Measurements from ENCODE around the gene ITPR3. TPM values are rescaled to one million over a fixed set of nuclear protein-coding genes. Genes with fewer than 3 reads are reported as not detected.

ITPR3 gene
- total RNA-seq, result 88.6 TPM

- DNase-seq (ENCODE audit: low spot score) (peak; percentile 78), ATAC-seq (peak; percentile 54)
- intact Hi-C loops (cut with DNase I), result no loop called here
These were observed at the start of gene ITPR3 for GRCh38 chr6:33620856-33621710. Gene ITPR3, plus strand, starts transcription at chr6:33621322. Its CDS starts 281 bp downstream, at chr6:33621603.

GRCh38 chr6:33571637-33572316 lies 49.3 kb upstream of the ITPR3 start:
- peak; percentile 24 for ATAC-seq
- no peak for DNase-seq (ENCODE audit: low spot score)
- intact Hi-C loops (cut with DNase I), result loop anchor here (10.0 kb wide), 1 partner anchor 117 kb away; the partner anchor contains the start of gene ZBTB9

- no peak for DNase-seq (ENCODE audit: low spot score)
- ATAC-seq, result no peak
- intact Hi-C loops (cut with DNase I), result loop anchor here (10.0 kb wide), 1 partner anchor 120 kb away; the partner anchor contains the start of gene ZBTB9
These were observed 45.9 kb upstream of the ITPR3 start for GRCh38 chr6:33575211-33575610.

GRCh38 chr6:33576668-33577067 lies 44.5 kb upstream of the ITPR3 start:
- DNase-seq (ENCODE audit: low spot score), result no peak
- no peak for ATAC-seq
- intact Hi-C loops (cut with DNase I), result loop anchor here (10.0 kb wide), 1 partner anchor 122 kb away; the partner anchor contains the start of gene ZBTB9

GRCh38 chr6:33577106-33577535 lies 44.0 kb upstream of the ITPR3 start:
- ATAC-seq, result peak; percentile 21
- intact Hi-C loops (cut with DNase I), result loop anchor here (10.0 kb wide), 1 partner anchor 122 kb away; the partner anchor contains the start of gene ZBTB9

GRCh38 chr6:33577718-33578117 lies 43.4 kb upstream of the ITPR3 start:
- no peak for ATAC-seq
- intact Hi-C loops (cut with DNase I), result loop anchor here (10.0 kb wide), 1 partner anchor 123 kb away; the partner anchor contains the start of gene ZBTB9
- no peak for DNase-seq (ENCODE audit: low spot score)

More at GRCh38 chr6:33577106-33577535, 44.0 kb upstream of the ITPR3 start:
- DNase-seq (ENCODE audit: low spot score), result no peak

- ATAC-seq, result no peak
- intact Hi-C loops (cut with DNase I), result loop anchor here (10.0 kb wide), 1 partner anchor 123 kb away; the partner anchor contains the start of gene ZBTB9
- DNase-seq (ENCODE audit: low spot score), result no peak
These were observed 43.0 kb upstream of the ITPR3 start for GRCh38 chr6:33578164-33578563.

- intact Hi-C loops (cut with DNase I), result loop anchor here (10.0 kb wide), 1 partner anchor 124 kb away; the partner anchor contains the start of gene ZBTB9
- DNase-seq (ENCODE audit: low spot score), result no peak
These were observed 42.5 kb upstream of the ITPR3 start for GRCh38 chr6:33578588-33579011.

GRCh38 chr6:33579828-33580714 lies 41.1 kb upstream of the ITPR3 start, which contains the start of gene BAK1:
Gene BAK1, minus strand, starts transcription at chr6:33580276. Its CDS starts 2,672 bp downstream, at chr6:33577604.
- DNase-seq (ENCODE audit: low spot score) (peak; percentile 92), ATAC-seq (peak; percentile 96)
- intact Hi-C loops (cut with DNase I), result loop anchor here (10.0 kb wide), 1 partner anchor 125 kb away; the partner anchor contains the start of gene ZBTB9

More at GRCh38 chr6:33578588-33579011, 42.5 kb upstream of the ITPR3 start:
- no peak for ATAC-seq

GRCh38 chr6:33581186-33581585 lies 39.9 kb upstream of the ITPR3 start:
- intact Hi-C loops (cut with DNase I), result no loop called here
- peak; percentile 58 for DNase-seq (ENCODE audit: low spot score)

GRCh38 chr6:33583591-33584155 lies 37.4 kb upstream of the ITPR3 start:
- DNase-seq (ENCODE audit: low spot score), result no peak
- intact Hi-C loops (cut with DNase I), result no loop called here
- no peak for ATAC-seq

More at GRCh38 chr6:33581186-33581585, 39.9 kb upstream of the ITPR3 start:
- no peak for ATAC-seq

GRCh38 chr6:33584700-33585402 lies 36.3 kb upstream of the ITPR3 start:
- ATAC-seq, result no peak
- intact Hi-C loops (cut with DNase I), result loop anchor here (5.0 kb wide), 1 partner anchor 112 kb away; no protein-coding TSS in a partner anchor
- peak; percentile 56 for DNase-seq (ENCODE audit: low spot score)

GRCh38 chr6:33585403-33586107 lies 35.6 kb upstream of the ITPR3 start:
- ATAC-seq (peak; percentile 64), DNase-seq (ENCODE audit: low spot score) (peak; percentile 89)
- intact Hi-C loops (cut with DNase I), result loop anchor here (5.0 kb wide), 1 partner anchor 112 kb away; no protein-coding TSS in a partner anchor

GRCh38 chr6:33586108-33586640 lies 34.9 kb upstream of the ITPR3 start:
- DNase-seq (ENCODE audit: low spot score), result no peak
- ATAC-seq, result no peak

GRCh38 chr6:33587529-33587928 lies 33.6 kb upstream of the ITPR3 start:
- no peak for DNase-seq (ENCODE audit: low spot score)
- intact Hi-C loops (cut with DNase I), result loop anchor here (5.0 kb wide), 1 partner anchor 110 kb away; no protein-coding TSS in a partner anchor
- no peak for ATAC-seq

More at GRCh38 chr6:33586108-33586640, 34.9 kb upstream of the ITPR3 start:
- intact Hi-C loops (cut with DNase I), result loop anchor here (5.0 kb wide), 1 partner anchor 111 kb away; no protein-coding TSS in a partner anchor

- peak; percentile 59 for DNase-seq (ENCODE audit: low spot score)
- intact Hi-C loops (cut with DNase I), result loop anchor here (5.0 kb wide), 1 partner anchor 108 kb away; no protein-coding TSS in a partner anchor
- ATAC-seq, result no peak
These were observed 32.2 kb upstream of the ITPR3 start for GRCh38 chr6:33588894-33589293.

Data from sciatic nerve (tissue), 2 donors.